ENCODE results near the gene RTN4RL1.
"Not testable (repeated sequence)": the region's sequence is repeated elsewhere in the genome, so short reads cannot be mapped to it uniquely, and the experiment has no call there.

The RTN4RL1 gene

GRCh38 chr17:1896243-1897104 lies 128.7 kb downstream of the RTN4RL1 start:
- no peak for DNase-seq (ENCODE audit: low read depth in 2 of 2)

- DNase-seq (ENCODE audit: low read depth in 2 of 2) = not testable (repeated sequence)
These were observed 129.7 kb downstream of the RTN4RL1 start for GRCh38 chr17:1895479-1895878.

GRCh38 chr17:1894753-1895339 lies 130.3 kb downstream of the RTN4RL1 start:
- DNase-seq (ENCODE audit: low read depth in 2 of 2) = no peak

GRCh38 chr17:1890758-1891450 lies 134.2 kb downstream of the RTN4RL1 start:
- DNase-seq (ENCODE audit: low read depth in 2 of 2) = no peak

GRCh38 chr17:1888741-1889140 lies 136.4 kb downstream of the RTN4RL1 start:
- DNase-seq (ENCODE audit: low read depth in 2 of 2) = no peak

Measured in activated CD4-positive, alpha-beta T cell treated with anti-CD3 and anti-CD28 coated beads for 24 hours (primary cell).